Subcutaneous adipose tissue (tissue), 4 donors: ENCODE measurements around the gene ADIPOR1. TPM values are rescaled to one million over a fixed set of nuclear protein-coding genes. Genes with fewer than 3 reads are reported as not detected.

Experiments used
- CTCF ChIP-seq: fragments of 450-650 bp; IDR thresholded peaks from one replicate; pipeline ENCODE4 v1.5.1; 2016; ENCODE audit warnings: low read depth, mild to moderate bottlenecking, control low read depth, antibody characterized with exemption, moderate library complexity
- total RNA-seq, 4 donors: library from RNA; depleted of rRNA; stranded (reverse); fragments of >200 nt; gene quantifications; one replicate each; pipeline ENCODE4 v1.1.0, GENCODE V29; 2016

The ADIPOR1 gene
- total RNA-seq, 4 donors from 2014 or later = 95.8 to 124 (median 103) TPM

GRCh38 chr1:202944438-202944921 lies 13.6 kb downstream of the ADIPOR1 start:
- no peak for TF ChIP-seq CTCF

GRCh38 chr1:202942426-202942825 lies 15.7 kb downstream of the ADIPOR1 start:
- TF ChIP-seq CTCF = no peak

- TF ChIP-seq CTCF = no peak
Observed at GRCh38 chr1:202941372-202941771, 16.7 kb downstream of the ADIPOR1 start.

- TF ChIP-seq CTCF = no peak
Observed at GRCh38 chr1:202940561-202940960, 17.6 kb downstream of the ADIPOR1 start.

GRCh38 chr1:202938287-202938925 lies 19.7 kb downstream of the ADIPOR1 start:
- TF ChIP-seq CTCF = no peak

GRCh38 chr1:202935844-202936243 lies 22.3 kb downstream of the ADIPOR1 start:
- TF ChIP-seq CTCF = no peak

GRCh38 chr1:202934755-202935154 lies 23.4 kb downstream of the ADIPOR1 start:
- TF ChIP-seq CTCF = no peak
